ENCODE data around the gene ADK.
"Not testable (repeated sequence)": the region's sequence is repeated elsewhere in the genome, so short reads cannot be mapped to it uniquely, and the experiment has no call there.

ADK gene

GRCh38 chr10:74437822-74438221, 286.8 kb downstream of the ADK start:
- CTCF ChIA-PET, result no interaction called here
- peak; percentile 26 for DNase-seq (ENCODE audit: low read depth, low spot score)
- no peak for TF ChIP-seq CTCF (IDR thresholded peaks at IDR 0.05; ENCODE audit: insufficient read depth, low read length, missing control alignments)
- no peak overlapping the region for H3K4me3 ChIP-seq (ENCODE audit: low read depth, low read length)
- POLR2A ChIA-PET, result no interaction called here

- no peak overlapping the region for H3K4me3 ChIP-seq (ENCODE audit: low read depth, low read length)
- DNase-seq (ENCODE audit: low read depth, low spot score), result no peak
- no peak for TF ChIP-seq CTCF (IDR thresholded peaks at IDR 0.05; ENCODE audit: insufficient read depth, low read length, missing control alignments)
- POLR2A ChIA-PET, result no interaction called here
- CTCF ChIA-PET, result interaction anchor here (0.7 kb wide), 1 partner anchor 19 kb away, joined by 3 read pairs; no protein-coding TSS in a partner anchor
Observed at GRCh38 chr10:74439213-74439612, 288.2 kb downstream of the ADK start.

GRCh38 chr10:74445493-74445892, 294.5 kb downstream of the ADK start:
- no peak overlapping the region for H3K4me3 ChIP-seq (ENCODE audit: low read depth, low read length)
- ChIA-PET CTCF (no interaction called here), POLR2A (no interaction called here)
- DNase-seq (ENCODE audit: low read depth, low spot score), result no peak
- no peak for TF ChIP-seq CTCF (IDR thresholded peaks at IDR 0.05; ENCODE audit: insufficient read depth, low read length, missing control alignments)

GRCh38 chr10:74450602-74451001, 299.6 kb downstream of the ADK start:
- TF ChIP-seq CTCF (IDR thresholded peaks at IDR 0.05; ENCODE audit: insufficient read depth, low read length, missing control alignments), result no peak
- CTCF ChIA-PET, result no interaction called here
- no peak for DNase-seq (ENCODE audit: low read depth, low spot score)
- POLR2A ChIA-PET, result no interaction called here
- H3K4me3 ChIP-seq (ENCODE audit: low read depth, low read length), result no peak overlapping the region

- POLR2A ChIA-PET, result no interaction called here
- DNase-seq (ENCODE audit: low read depth, low spot score), result no peak
- H3K4me3 ChIP-seq (ENCODE audit: low read depth, low read length), result no peak overlapping the region
- CTCF ChIA-PET, result no interaction called here
- no peak for TF ChIP-seq CTCF (IDR thresholded peaks at IDR 0.05; ENCODE audit: insufficient read depth, low read length, missing control alignments)
Observed at GRCh38 chr10:74451127-74451829, 300.3 kb downstream of the ADK start.

GRCh38 chr10:74453169-74453568, 302.1 kb downstream of the ADK start:
- CTCF ChIA-PET, result no interaction called here
- POLR2A ChIA-PET, result no interaction called here
- DNase-seq (ENCODE audit: low read depth, low spot score), result no peak
- no peak overlapping the region for H3K4me3 ChIP-seq (ENCODE audit: low read depth, low read length)
- TF ChIP-seq CTCF (IDR thresholded peaks at IDR 0.05; ENCODE audit: insufficient read depth, low read length, missing control alignments), result no peak

GRCh38 chr10:74457478-74457877, 306.5 kb downstream of the ADK start:
- DNase-seq (ENCODE audit: low read depth, low spot score); H3K4me3 ChIP-seq (ENCODE audit: low read depth, low read length); CTCF ChIA-PET; POLR2A ChIA-PET: not testable (repeated sequence)
